Stimulated activated memory B cell treated with anti-CD40 and anti-IgM and Interleukin-4, amounts not matched to agents 10 μg/mL and 1 μg/mL and 100 μg/mL, for 72 hours (primary cell): ENCODE results near the gene PRUNE2.

Experiments
- ATAC-seq: fragments of 150-1000 bp; cut with Tn5 transposase; 2 replicates; pipeline ENCODE4 v1.10.0; 2021
- H3K27ac Mint-ChIP-seq: one replicate; pipeline ENCODE4 v1.8.0; 2022; ENCODE audit warnings: mild to moderate bottlenecking, mixed read lengths
- H3K27me3 Mint-ChIP-seq: one replicate; pipeline ENCODE4 v1.8.0; 2022; ENCODE audit warnings: mixed read lengths
- H3K36me3 Mint-ChIP-seq: one replicate; pipeline ENCODE4 v1.8.0; 2022; ENCODE audit warnings: mixed read lengths
- H3K4me1 Mint-ChIP-seq: one replicate; pipeline ENCODE4 v1.8.0; 2022; ENCODE audit warnings: mixed read lengths
- H3K4me3 Mint-ChIP-seq: one replicate; pipeline ENCODE4 v1.8.0; 2022; ENCODE audit warnings: mild to moderate bottlenecking, moderate library complexity, mixed read lengths
- H3K9me3 Mint-ChIP-seq: one replicate; pipeline ENCODE4 v1.8.0; 2022; ENCODE audit warnings: mixed read lengths

The PRUNE2 gene

GRCh38 chr9:76646249-76646648 is 259.7 kb downstream of the PRUNE2 start:
- Mint-ChIP-seq H3K4me1 (peaks cover 28% of the 10 kb centered on the region), H3K9me3 (no peaks in the 10 kb centered on the region)
- ATAC-seq = no peak

DNA sequence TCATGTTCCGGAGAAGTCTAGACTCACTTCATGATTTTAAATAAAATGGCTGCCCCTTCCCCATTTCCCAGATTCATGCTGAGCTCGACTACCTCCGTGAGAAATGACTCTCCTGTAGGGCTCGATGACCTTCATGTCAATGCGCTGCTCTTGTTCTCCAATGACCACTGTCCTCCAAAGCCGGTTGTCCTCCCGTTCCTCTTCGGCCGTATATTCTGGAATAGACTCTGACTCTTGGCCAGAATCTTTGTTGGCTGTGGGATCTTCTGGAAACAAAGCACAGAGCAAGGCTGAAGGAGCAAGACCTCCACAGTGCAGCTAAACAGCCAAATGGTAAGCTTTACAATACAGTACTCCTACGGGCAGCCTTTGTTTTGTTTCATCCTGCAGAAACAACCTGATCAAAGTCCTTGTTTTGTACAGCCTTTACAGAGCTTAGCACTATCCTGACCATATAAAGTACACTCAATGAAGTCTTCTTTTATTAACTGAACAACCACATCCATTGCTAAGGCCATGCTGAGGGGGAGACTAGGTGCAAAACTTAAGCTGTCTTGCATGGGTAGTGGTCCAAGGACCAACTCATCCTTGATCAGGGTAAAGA is 261.2 kb downstream of the PRUNE2 start:
- peaks cover 19% of the 10 kb centered on the region for H3K4me1 Mint-ChIP-seq
- no peaks in the 10 kb centered on the region for H3K9me3 Mint-ChIP-seq
- no peak overlapping the region for H3K27ac Mint-ChIP-seq
- ATAC-seq = no peak
- no peaks in the 10 kb centered on the region for H3K36me3 Mint-ChIP-seq
- no peak overlapping the region for H3K4me3 Mint-ChIP-seq
- peaks cover 14% of the 10 kb centered on the region for H3K27me3 Mint-ChIP-seq

More at GRCh38 chr9:76646249-76646648, 259.7 kb downstream of the PRUNE2 start:
- Mint-ChIP-seq H3K36me3 (no peaks in the 10 kb centered on the region), H3K4me3 (no peak overlapping the region), H3K27ac (no peak overlapping the region), H3K27me3 (peaks cover 14% of the 10 kb centered on the region)

GRCh38 chr9:76644171-76644570 is 261.7 kb downstream of the PRUNE2 start:
- Mint-ChIP-seq H3K36me3 (no peaks in the 10 kb centered on the region), H3K27me3 (peaks cover 14% of the 10 kb centered on the region), H3K4me1 (peaks cover 19% of the 10 kb centered on the region), H3K4me3 (no peak overlapping the region), H3K27ac (peak overlapping the region; percentile 20), H3K9me3 (no peaks in the 10 kb centered on the region)
- peak; percentile 61 for ATAC-seq

GRCh38 chr9:76643399-76644117 is 262.4 kb downstream of the PRUNE2 start:
- Mint-ChIP-seq H3K27ac (peak overlapping the region; percentile 20), H3K9me3 (no peaks in the 10 kb centered on the region), H3K4me3 (peak overlapping the region; percentile 54), H3K36me3 (no peaks in the 10 kb centered on the region), H3K27me3 (peaks cover 14% of the 10 kb centered on the region), H3K4me1 (peaks cover 19% of the 10 kb centered on the region)
- ATAC-seq = peak; percentile 93

DNA sequence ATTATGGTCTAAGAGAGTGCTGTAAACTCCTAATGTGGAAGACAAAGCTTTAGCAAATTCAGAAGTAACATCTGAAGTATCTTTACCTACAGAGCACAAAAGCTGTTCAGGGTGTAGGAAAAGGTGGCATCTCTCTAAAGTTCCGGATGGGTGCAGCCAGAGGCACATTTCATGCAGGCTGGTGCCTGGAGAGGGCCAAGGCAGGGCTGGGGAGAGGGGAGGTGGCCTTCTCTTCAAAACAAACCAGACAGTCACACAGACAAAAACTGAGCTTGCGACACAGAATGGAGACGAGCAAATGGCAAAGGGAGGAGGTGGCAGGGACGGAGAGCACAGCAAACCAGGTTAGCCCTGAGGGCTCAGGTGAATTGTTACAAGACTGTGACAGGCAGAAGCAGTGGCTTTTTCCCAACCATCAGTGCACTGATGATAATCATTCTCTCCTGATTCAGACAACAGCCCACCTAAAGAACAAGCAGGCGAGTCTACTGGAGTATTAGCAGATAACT is 263.2 kb downstream of the PRUNE2 start:
- Mint-ChIP-seq H3K9me3 (no peaks in the 10 kb centered on the region), H3K4me1 (peaks cover 19% of the 10 kb centered on the region), H3K27ac (peak overlapping the region; percentile 20), H3K27me3 (peaks cover 12% of the 10 kb centered on the region), H3K4me3 (no peak overlapping the region), H3K36me3 (no peaks in the 10 kb centered on the region)
- no peak for ATAC-seq

DNA sequence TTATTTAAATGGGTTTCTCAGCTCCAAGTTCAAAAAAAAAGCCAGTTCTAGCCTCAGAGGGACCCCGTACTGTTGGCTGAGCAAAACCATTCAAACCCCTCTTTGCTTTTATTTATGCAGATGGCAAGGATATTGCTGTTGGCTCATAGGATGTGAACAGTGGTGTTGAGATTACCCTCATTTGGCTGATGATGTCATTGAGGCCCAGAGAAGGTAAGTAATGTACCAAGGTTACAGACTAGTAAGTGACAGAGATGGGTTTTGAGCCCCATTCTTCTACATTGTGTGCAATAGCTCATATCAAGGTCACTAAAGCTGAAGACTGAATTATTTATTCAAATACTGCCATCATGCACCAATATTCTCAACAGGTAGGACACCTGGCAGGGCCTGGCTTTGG is 263.8 kb downstream of the PRUNE2 start:
- H3K9me3 Mint-ChIP-seq = no peaks in the 10 kb centered on the region
- H3K4me1 Mint-ChIP-seq = peaks cover 19% of the 10 kb centered on the region
- H3K4me3 Mint-ChIP-seq = no peak overlapping the region
- H3K36me3 Mint-ChIP-seq = no peaks in the 10 kb centered on the region
- H3K27ac Mint-ChIP-seq = no peak overlapping the region
- H3K27me3 Mint-ChIP-seq = peaks cover 5% of the 10 kb centered on the region
- ATAC-seq = no peak

DNA sequence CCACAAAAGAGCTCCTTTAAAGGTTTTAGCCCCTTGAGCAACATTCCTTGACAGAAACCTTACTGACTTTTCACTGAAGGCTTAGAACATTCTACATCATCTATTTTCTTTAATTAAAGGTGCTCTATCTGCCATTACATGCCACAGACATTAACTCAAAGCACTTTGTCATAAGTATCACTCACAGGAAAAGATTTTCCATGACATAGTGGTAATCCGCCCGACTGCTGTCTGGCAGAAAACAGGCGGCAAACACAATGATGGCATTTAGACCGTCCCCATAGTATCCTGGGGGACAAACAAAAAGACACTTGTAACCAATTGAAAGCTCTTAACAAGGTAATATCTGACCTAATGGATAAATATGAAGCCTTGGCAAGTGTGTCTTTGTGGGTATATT is 267.9 kb downstream of the PRUNE2 start:
- Mint-ChIP-seq H3K27ac (no peak overlapping the region), H3K27me3 (no peaks in the 10 kb centered on the region), H3K4me1 (peaks cover 6% of the 10 kb centered on the region), H3K36me3 (no peaks in the 10 kb centered on the region), H3K9me3 (no peaks in the 10 kb centered on the region), H3K4me3 (no peak overlapping the region)
- no peak for ATAC-seq

GRCh38 chr9:76637416-76637815 is 268.5 kb downstream of the PRUNE2 start:
- H3K4me1 Mint-ChIP-seq = peaks cover under 1% of the 10 kb centered on the region
- no peak overlapping the region for H3K4me3 Mint-ChIP-seq
- H3K36me3 Mint-ChIP-seq = no peaks in the 10 kb centered on the region
- no peaks in the 10 kb centered on the region for H3K9me3 Mint-ChIP-seq
- no peaks in the 10 kb centered on the region for H3K27me3 Mint-ChIP-seq
- ATAC-seq = no peak
- H3K27ac Mint-ChIP-seq = no peak overlapping the region

DNA sequence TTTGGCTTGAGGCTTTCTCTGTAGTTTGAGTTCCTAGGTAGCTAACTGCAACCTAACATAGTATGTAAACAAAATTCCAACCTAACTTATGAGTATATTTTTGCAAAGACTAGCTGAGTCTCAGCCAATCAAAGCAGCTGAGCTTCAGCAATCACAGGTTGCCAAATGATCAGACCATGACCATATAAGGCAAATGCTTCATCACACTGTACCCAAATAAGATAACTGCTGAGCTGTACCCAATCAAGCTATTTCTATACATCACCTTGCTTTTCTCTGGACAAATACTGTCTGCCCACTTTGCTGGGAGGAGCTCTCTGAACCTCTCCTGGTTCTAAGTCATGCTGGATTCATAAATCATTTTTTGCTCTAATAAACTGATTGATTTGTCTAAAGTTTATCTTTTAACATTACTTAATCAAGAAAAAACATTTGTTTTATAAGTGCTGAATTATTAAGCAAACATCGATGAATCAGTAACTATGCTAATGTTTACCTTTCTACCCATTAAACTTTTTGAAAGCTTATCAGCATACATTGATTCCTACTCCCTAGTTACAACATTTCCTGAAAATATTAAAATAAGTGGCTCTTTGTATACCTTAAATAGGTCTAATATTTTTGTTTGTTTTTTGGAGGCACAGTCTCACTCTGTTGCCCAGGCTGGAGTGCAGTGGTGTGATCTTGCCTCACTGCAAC is 271.4 kb downstream of the PRUNE2 start:
- Mint-ChIP-seq H3K4me3 (no peak overlapping the region), H3K27me3 (no peaks in the 10 kb centered on the region), H3K4me1 (no peaks in the 10 kb centered on the region), H3K27ac (no peak overlapping the region), H3K36me3 (no peaks in the 10 kb centered on the region), H3K9me3 (no peaks in the 10 kb centered on the region)
- ATAC-seq = no peak

DNA sequence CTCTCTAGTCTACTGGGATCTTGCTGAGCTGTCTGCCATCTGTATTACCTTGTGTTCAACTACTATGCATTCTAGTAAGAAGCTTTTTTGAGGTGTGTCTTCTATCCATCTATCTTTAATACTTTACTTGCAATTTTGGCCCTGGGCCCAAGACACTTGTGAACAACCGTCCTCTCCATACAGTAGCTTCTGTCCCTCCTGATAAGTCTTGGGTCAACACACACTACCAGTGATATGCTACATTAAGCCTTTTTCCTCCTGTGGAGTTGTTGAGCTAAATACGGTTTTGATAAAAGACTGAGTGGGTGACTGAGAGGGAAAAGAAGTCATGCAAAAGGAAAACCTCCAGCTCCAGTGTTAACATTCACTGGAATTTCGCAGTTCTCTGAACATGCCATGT is 275.0 kb downstream of the PRUNE2 start:
- no peak for ATAC-seq
- Mint-ChIP-seq H3K27me3 (peaks cover 21% of the 10 kb centered on the region), H3K4me3 (no peak overlapping the region), H3K4me1 (peaks cover 12% of the 10 kb centered on the region), H3K27ac (no peak overlapping the region), H3K36me3 (no peaks in the 10 kb centered on the region), H3K9me3 (no peaks in the 10 kb centered on the region)

GRCh38 chr9:76629205-76629990 is 276.5 kb downstream of the PRUNE2 start:
- Mint-ChIP-seq H3K4me1 (peaks cover 12% of the 10 kb centered on the region), H3K27ac (no peak overlapping the region), H3K27me3 (peaks cover 24% of the 10 kb centered on the region), H3K36me3 (no peaks in the 10 kb centered on the region), H3K4me3 (no peak overlapping the region), H3K9me3 (no peaks in the 10 kb centered on the region)
- no peak for ATAC-seq

- no peak for ATAC-seq
- H3K36me3 Mint-ChIP-seq = no peaks in the 10 kb centered on the region
- H3K27ac Mint-ChIP-seq = no peak overlapping the region
- no peaks in the 10 kb centered on the region for H3K9me3 Mint-ChIP-seq
- peaks cover 24% of the 10 kb centered on the region for H3K27me3 Mint-ChIP-seq
- no peak overlapping the region for H3K4me3 Mint-ChIP-seq
- H3K4me1 Mint-ChIP-seq = peaks cover 12% of the 10 kb centered on the region
Measured at GRCh38 chr9:76628155-76628554, 277.8 kb downstream of the PRUNE2 start.

DNA sequence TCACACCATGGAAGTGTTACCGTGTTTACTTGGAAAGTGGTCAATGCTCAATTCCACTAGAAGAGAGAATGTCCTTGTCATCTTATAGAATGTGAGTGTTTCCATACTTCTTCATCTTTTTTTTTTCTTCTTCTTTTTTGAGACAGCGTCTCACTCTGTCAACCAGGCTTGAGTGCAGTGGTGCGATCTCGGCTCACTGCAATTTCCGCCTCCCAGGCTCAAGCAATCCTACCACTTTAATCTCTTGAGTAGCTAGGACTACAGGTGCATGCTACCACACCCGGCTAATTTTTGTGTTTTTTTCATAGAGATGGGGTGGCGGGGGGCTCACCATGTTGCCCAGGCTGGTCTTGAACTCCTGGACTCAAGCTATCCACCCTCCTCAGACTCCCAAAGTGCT is 278.9 kb downstream of the PRUNE2 start:
- ATAC-seq = no peak

GRCh38 chr9:76626141-76626540 is 279.8 kb downstream of the PRUNE2 start:
- H3K4me1 Mint-ChIP-seq = peaks cover 12% of the 10 kb centered on the region
- H3K27ac Mint-ChIP-seq = no peak overlapping the region
- peaks cover 24% of the 10 kb centered on the region for H3K27me3 Mint-ChIP-seq
- no peak overlapping the region for H3K4me3 Mint-ChIP-seq
- no peak for ATAC-seq
- H3K36me3 Mint-ChIP-seq = no peaks in the 10 kb centered on the region
- H3K9me3 Mint-ChIP-seq = no peaks in the 10 kb centered on the region

More for the DNA sequence above, 278.9 kb downstream of the PRUNE2 start:
- H3K27me3 Mint-ChIP-seq = peaks cover 24% of the 10 kb centered on the region
- no peak overlapping the region for H3K27ac Mint-ChIP-seq
- H3K36me3 Mint-ChIP-seq = no peaks in the 10 kb centered on the region
- no peak overlapping the region for H3K4me3 Mint-ChIP-seq
- peaks cover 12% of the 10 kb centered on the region for H3K4me1 Mint-ChIP-seq
- H3K9me3 Mint-ChIP-seq = no peaks in the 10 kb centered on the region
